GM18858 (cell line): Measurements from ENCODE around the gene LBR.

Experiments used
- ATAC-seq: cut with Tn5 transposase; IDR thresholded peaks from one replicate; pipeline ENCODE4 v1.9.1; 2021; ENCODE audit not compliant: unreplicated experiment

The LBR gene

GRCh38 chr1:225446595-225446960 is 18.7 kb upstream of the LBR start:
- no peak for ATAC-seq

- ATAC-seq: no peak
These were observed 18.1 kb upstream of the LBR start for GRCh38 chr1:225445639-225446594.

- ATAC-seq: no peak
These were observed 14.3 kb upstream of the LBR start for GRCh38 chr1:225442123-225442505.

- ATAC-seq: peak; percentile 22
These were observed 13.7 kb upstream of the LBR start for GRCh38 chr1:225441314-225442122.

- ATAC-seq: no peak
These were observed 12.8 kb upstream of the LBR start for GRCh38 chr1:225440380-225441221.

GRCh38 chr1:225437710-225438437 is 10.0 kb upstream of the LBR start:
- ATAC-seq: no peak

- no peak for ATAC-seq
These were observed 8.1 kb upstream of the LBR start for GRCh38 chr1:225435957-225436392.

GRCh38 chr1:225435487-225435886 is 7.6 kb upstream of the LBR start:
- ATAC-seq: no peak

GRCh38 chr1:225435076-225435475 is 7.2 kb upstream of the LBR start:
- no peak for ATAC-seq

- no peak for ATAC-seq
These were observed 6.2 kb upstream of the LBR start for GRCh38 chr1:225434046-225434445.

- no peak for ATAC-seq
These were observed 3.4 kb upstream of the LBR start for GRCh38 chr1:225431081-225431863.

- ATAC-seq: no peak
These were observed 2.5 kb upstream of the LBR start for GRCh38 chr1:225430301-225430700.

GRCh38 chr1:225428881-225429455 is 1.1 kb upstream of the LBR start:
- no peak for ATAC-seq

- ATAC-seq: peak; percentile 82
These were observed 436 bp upstream of the LBR start for GRCh38 chr1:225428068-225428880.

GRCh38 chr1:225426395-225427234 is 1.2 kb downstream of the LBR start:
- ATAC-seq: no peak

GRCh38 chr1:225425201-225425786 is 2.5 kb downstream of the LBR start:
- no peak for ATAC-seq

- ATAC-seq: no peak
These were observed 3.2 kb downstream of the LBR start for GRCh38 chr1:225424562-225425200.
